Stimulated activated CD4-positive, alpha-beta T cell treated with anti-CD3 and anti-CD28 coated beads, Interleukin-4, amount 100 ng/mL, for 1 hour (primary cell): ENCODE results near the gene CORO7.
A peak's percentile ranks its signal among the peaks of the same experiment; 100 is the strongest.

Source experiments
- DNase-seq: peaks from one replicate; pipeline ENCODE4 v3.0.0-alpha.2; 2020

Gene CORO7

DNA sequence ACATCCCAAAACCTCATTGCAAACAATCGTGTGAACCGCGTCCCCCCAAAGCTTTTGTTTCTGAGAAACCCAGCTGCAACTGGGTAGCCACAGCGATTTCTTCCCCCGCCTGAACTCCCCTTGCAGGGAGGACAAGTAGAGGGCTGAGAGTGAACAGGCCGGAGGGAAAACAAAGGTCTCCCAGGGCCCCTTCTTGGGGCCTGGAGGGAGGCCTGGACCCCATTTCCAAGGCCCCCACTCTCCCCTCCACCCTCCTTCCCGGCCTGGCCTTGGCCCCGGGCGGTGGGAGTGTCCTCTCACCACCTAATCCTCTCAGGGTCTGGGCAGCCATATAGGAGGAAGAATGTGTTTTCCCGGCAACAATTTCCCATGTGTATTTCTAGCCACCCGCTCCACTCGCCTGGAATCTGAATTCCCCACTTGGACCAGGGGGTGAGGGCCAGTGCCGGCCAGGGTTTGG is 97.9 kb downstream of the CORO7 start:
- no peak for DNase-seq

DNA sequence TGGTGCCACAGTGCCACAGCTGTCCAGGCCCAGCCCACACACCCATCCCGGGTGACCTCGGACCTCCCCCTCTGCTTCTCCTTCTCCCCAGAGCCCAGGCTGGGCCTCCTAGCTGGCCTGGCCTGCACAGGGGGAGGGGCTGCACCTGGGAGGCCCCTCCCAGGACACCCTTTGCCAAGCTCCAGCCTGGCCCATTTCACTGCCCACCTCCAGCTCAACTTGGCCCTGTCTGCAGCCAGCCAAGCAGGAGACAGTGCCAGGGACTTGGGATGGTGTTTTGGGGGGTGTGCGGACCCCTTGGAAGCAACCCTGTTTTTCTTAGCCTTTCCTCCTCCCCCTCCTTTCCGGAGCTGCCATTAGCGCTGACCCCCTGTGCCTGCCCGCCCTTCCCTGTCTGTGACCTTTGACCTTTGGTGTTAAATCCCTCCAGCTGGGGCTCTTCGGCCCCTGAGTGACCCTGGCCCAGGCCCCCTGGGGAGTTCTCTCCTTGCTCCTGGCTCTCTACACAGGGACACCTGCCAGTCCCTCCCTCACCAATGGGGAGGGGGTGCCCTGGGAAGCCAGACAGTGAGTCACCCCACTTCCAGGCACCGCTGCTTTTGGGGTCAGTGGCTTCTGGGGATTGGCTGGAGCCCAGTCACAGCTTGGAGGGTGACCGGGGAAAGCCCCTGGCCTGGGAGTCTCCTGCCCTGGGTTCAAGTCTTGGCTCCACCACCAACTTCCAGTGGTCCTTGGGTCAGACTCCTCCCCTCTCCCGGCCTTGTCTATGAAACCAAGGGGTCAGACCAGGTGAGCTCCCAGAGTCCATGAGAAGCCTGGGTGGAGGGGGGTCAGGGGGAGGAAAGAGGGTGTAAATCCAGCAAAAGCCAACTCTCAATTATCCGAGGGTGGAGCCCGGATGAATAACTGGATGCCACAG is 98.6 kb downstream of the CORO7 start:
- DNase-seq = no peak

DNA sequence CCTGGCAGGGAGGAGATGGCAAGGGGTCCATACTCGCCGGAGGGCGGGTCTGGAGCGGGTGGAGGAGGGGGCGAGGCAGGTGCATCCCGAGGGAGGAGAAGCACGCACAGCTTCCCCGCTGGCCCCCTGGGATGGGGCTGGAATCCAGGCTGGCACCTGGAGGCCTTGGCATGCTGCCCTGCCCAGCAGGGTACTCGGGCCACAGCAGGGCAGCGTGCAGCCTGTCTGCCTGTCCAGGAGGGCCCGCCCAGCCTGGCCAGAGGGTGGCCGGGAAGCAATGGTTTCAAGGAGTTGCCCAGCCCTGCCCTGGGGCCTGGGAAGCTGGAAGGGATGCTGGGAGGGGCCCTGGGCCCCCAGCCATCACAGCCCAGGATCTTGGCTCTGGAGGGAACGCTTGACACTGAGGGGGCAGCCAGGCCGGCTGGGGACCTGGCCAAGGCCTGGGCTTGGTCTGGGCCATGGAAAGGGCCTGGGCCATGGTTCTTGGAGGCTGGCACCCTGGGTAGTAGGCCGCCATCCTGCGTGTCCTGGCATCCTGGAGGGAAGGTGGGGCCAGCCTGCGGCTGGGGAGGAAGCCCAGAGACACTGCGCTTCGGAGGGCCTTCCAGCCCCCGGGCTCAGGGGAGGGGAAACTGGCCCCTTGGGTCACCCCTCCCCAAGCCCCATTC is 99.4 kb downstream of the CORO7 start:
- no peak for DNase-seq

DNA sequence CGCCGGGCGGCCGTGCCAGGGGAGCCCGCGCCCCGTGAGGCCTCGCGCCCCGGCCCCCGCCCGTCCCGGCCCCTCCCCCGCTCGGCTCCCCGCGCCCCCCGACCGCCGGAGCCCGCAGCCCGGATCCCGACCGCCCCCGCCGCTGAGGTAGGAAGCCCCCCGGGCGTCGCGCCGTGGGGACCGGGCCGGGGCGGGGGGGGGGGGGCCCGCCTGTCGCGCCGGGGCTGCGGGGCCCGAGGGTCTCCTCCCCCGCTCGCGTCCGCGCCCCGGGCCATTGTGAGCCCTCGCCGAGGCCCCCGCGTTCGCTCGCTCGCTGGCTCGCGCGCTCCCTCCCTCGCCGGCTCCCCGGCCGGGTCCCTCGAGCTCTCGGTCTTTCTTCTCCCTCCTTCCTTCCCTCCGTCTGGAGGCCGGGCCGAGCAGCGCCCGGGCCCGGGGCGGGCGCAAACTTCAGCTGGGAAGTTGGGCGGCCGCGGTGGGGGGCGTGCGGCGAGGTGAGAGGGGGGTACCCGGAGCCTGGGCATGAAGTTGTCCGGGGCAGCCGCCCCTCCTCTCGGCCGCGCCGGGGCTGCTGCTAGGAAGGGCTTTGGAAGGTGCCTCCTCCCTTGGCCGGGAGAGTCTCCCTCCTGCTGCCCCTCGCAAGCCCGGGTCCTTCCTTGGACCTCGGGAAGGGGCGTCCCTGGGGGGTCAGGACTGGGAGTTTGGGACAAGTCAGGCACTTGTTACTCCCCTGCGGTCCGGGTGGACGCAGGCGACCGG is 100.1 kb downstream of the CORO7 start:
- no peak for DNase-seq

DNA sequence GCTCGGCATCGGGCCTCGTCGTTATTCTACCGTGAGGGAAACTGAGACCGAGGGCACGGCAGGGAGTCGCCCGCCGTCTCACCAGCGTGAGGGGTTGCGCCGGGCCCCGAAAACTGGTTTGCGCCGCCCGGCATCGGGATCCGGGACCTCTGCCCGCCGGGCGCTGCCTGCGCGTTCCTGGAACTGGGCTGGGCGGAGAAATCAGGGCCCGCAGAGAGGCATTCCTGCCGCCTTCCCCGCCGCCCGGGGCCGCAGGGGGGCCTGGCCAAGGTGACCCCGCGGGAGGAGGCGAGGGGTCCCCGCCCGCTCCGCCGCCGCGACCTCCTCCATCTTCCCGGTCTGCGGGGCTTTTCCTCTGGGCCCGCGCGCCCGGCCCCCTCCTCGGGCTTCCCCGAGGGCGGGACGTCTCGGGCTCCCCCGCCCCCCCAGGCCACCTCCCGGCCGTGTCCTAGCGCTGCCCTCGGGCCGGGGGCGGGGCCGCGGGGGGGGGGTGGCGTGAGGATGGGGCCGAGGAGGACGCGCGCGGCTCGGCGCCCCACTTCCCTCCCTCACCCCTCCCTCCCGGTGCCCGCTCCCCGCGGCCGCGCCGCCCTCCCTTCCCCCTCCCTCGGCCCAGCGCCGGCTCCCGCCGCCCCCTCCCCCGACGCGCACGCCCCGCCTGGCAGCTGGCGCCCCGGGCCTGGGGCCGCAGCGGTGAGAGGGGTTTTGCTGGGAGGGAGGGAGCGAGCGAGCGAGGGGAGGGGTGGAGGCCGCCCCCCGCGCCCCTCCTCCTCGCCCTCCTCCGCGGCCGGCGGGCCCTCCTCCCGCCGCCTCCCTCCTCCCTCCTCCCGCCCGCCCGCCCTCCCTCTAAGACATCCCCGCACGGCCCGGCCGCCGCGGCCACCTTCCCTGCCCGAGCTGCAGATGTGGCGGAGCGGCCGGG is 100.9 kb downstream of the CORO7 start, which contains the start of gene GLIS2:
Gene GLIS2 (plus strand): TSS at position 882 of the 922 bp plus-strand sequence. CDS start 16,214 bp downstream, outside the sequence.
- no peak for DNase-seq

DNA sequence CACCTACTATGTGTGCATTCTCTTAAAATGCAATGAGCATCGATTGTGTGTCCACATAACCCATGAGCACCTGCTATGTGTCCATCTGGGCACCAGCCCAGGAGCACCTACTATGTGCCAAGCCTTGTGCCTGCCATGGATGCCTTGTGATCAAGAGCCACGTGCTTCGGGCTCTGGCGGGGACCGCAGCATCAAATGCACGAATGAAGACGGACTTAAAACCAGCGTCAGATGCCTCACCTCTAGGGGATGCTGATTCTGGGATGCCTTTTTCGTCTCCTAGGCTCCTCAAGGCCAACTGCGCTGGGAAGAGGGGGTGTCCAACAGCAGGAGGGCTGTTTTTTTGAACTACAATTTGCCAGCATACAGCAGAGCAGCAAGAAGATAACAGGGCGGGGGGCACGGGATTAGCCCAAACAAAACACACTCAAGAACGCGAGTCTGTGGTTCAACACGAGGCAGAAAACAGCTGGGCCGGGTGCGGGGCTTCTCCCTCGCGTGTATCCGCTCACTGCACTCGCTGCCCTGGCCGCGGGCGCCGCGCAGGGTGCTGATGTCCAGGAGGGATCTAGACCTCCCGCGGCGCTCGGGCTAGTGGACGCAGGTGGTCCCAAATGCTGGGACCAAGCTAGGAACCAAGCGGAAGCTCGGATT is 101.7 kb downstream of the CORO7 start:
- no peak for DNase-seq

DNA sequence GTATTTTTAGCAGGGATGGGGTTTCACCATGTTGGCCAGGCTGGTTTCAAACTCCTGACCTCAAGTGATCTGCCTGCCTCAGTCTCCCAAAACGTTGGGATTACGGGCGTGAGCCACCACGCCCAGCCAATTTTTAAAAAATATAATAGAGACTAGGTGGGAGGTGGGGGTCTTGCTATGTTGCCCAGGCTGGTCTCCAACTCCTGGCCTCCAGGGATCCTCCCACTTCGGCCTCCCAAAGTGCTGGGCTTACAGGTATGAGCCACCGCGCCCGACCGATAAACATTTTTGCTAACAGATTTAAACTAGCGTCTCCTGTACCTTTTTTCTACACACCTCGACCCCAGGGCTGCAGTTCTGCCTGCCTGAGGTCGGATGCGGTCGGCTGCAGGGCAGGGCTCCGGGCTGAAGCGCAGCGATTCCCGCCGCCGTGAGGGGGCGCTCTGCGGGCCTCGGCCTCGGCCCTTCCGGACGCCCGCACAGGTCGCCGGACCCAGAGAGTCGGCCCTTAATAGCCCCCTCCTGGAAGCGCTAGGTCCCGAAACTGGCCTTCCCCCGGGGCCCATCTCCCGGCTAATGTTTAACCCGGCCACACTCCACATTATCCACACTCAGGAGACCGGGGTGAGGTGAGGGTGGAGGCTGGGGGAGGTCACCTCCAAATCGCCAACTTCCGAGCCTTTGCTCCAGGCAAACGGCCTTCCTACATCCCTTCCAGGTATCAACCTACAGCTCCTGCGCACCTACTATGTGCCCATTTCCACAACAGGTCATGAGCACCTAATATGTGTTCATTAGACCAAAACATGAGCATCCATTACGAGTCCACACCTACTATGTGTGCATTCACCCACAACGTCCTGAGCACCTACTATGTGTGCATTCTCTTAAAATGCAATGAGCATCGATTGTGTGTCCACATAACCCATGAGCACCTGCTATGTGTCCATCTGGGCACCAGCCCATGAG is 102.5 kb downstream of the CORO7 start:
- no peak for DNase-seq

DNA sequence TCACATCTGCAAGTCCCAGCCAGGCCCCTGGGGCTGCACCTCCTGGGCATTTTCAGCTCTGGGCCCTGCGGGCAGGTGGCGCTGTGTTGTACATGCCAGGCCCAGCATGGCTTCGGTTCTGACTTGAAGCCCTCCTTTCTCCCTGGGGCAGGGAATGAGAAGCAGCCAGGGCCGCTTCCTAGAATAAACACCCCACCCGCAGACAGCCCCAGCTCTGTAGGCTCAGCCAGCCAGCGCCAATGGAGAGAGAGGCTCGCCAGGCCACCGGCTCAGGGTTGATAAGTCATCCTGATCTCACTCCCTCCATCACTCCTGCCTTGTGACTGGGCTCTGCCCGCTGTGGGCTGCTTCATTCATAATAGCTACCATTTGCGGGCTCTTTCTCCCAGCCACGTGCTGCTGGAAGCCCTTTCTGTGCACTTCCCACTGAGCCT is 106.5 kb downstream of the CORO7 start:
- DNase-seq = peak; percentile 61

DNA sequence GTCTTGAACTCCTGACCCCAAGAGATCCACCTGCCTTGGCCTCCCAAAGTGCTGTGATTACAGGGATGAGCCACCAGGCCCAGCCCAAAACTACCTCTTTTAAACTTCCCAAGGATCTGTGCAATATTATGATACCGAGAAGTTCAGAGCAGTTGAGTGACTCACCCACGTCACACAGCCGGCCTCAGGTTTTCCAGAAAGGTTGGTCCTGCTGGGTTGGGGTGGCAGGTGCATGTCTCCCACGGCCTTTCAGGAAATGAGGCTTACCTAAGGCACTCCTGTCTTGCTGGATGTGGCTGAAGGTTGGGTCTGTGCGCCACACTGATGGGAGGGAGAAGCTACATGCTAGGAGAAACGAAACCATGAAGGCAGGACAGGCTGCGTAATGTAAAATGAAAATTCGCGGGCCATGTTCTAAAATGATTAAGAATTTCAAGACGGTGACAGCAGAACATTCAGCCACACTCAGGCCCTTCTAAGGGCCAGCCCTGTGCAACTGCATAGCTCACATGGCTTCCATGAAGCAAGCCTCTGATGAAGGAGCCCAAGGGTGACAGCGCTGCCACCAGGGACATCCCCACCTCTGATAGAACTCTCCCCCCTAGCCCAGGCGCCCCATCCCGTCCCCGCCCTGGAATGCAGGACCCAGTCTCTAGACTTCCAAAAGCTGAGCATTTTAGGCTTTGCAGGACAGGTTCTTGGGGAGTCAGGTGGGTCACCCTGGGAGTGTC is 107.1 kb downstream of the CORO7 start:
- no peak for DNase-seq

DNA sequence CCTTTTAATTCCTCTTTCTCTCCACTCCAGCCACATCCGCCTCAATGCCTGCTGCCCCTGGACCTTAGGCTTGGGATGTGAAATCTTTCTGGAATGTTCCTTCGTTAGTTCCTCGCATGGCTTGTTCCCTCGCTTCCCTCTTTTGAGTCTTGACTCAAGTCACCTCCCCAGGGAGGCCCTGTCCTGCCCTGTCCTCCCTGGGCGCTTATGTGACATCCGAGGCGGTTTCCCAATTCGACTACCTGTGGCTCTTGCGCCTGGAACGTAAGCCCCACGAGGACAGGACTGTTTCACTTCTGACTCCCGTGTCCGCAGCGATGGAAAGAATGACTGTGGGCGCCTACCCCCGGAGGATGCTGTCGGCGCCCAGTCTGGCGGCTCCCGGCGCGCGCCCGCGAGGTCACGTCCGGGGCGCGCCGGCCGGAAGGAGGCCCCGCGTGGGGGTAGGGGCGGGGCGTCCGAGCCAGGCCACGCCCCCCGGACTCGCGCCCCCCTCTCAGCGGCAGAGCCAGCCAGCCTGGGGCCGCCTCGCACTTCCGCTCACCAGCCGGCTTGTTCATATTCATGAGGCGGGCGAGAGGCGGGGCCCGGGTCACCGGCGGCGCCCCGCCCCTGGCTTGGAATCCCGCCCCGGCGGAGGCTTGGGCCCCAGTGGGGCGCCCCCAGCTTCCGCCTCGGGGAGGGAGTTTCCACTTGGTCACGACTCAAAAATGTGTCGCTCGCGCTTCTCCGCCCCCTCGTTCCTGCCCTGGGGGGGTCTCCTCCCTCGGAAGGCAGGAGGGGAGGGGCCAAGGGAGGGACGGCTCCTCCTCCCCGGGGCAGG is 109.0 kb downstream of the CORO7 start:
- DNase-seq = peak; percentile 96

DNA sequence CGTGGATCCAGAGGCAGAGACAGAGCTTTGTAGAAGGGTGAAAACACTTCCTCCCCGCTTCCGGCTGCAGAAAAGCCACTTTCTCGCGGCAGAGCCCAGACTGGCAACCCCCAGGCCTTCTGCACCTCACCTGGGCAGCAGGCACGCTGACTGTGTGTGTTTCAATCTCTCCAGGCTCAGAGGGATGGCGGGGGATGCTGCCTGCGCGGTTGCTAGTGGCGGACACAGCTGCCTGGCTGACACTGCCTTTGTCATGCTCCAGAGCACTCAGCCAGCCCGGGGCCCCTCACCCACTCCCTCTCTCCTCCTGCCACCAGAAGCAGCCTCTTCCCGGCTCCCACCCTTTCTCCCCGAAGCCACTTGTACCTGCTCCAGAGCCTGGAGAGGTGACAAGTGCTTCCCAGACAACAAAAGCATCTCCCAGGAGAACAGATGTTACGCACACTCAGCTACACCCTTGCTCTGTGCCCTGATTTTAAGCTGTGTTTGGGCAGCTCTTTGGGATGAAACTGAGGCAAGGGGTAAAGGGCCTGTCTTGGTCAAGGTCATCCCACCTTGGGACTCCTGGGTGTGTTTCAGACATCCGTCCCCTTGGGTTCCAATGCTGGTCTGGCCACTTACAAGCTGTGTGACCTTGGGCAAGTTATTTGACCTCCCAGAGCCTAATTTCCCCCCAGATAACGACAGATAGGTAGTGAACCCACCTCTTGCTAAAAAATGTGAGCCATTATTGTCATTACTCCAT is 109.8 kb downstream of the CORO7 start:
- peak; percentile 37 for DNase-seq
